CD4-positive, alpha-beta T cell treated with Interleukin-4 for 1 hour (primary cell): ENCODE results near the gene OR2S2.
"Not testable (repeated sequence)": the region's sequence is repeated elsewhere in the genome, so short reads cannot be mapped to it uniquely, and the experiment has no call there.

Experiments
- DNase-seq, 2 donors: peaks; one replicate each; pipeline ENCODE4 v3.0.0-alpha.2; 2020 to 2022

OR2S2 gene

GRCh38 chr9:35933550-35934067 is 24.3 kb downstream of the OR2S2 start:
- no peak for DNase-seq

DNA sequence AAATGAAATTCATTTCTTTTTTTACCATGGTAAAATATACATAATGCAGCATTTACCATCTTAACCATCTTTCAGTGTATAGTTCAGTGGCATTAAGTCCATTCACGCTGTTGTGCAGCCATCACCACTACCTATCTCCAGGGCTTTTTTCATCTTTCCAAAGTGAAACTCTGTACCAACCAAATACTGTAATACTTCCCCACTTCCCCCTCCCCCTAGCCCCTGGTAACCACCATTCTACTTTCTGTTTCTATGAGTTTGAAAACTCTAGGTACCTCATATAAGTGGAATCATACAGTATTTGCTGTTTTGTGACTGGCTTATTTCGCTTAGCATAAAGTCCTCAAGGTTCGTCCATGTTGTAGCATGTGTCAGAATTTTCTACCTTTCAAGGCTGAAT is 25.2 kb downstream of the OR2S2 start:
- DNase-seq = peak in 1 of 2 donors; percentile 30

- no peak for DNase-seq
Observed at GRCh38 chr9:35930989-35931388, 27.0 kb downstream of the OR2S2 start.

- no peak for DNase-seq
Observed at GRCh38 chr9:35930521-35930920, 27.4 kb downstream of the OR2S2 start.

DNA sequence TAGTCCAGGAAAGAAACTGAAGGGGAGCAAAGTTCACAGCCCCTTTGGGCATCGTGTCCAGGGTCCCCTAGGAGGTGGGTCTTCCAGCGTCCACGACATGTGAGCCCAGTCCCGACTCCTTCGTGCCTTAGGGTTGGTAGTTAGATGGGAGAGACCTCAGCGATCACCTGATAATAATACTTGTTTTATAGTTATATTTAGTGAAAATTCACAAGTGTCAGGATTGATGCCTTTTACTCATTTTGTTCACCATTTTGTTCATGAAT is 28.6 kb downstream of the OR2S2 start:
- no peak for DNase-seq

GRCh38 chr9:35928591-35929452 is 29.1 kb downstream of the OR2S2 start:
- no peak for DNase-seq

DNA sequence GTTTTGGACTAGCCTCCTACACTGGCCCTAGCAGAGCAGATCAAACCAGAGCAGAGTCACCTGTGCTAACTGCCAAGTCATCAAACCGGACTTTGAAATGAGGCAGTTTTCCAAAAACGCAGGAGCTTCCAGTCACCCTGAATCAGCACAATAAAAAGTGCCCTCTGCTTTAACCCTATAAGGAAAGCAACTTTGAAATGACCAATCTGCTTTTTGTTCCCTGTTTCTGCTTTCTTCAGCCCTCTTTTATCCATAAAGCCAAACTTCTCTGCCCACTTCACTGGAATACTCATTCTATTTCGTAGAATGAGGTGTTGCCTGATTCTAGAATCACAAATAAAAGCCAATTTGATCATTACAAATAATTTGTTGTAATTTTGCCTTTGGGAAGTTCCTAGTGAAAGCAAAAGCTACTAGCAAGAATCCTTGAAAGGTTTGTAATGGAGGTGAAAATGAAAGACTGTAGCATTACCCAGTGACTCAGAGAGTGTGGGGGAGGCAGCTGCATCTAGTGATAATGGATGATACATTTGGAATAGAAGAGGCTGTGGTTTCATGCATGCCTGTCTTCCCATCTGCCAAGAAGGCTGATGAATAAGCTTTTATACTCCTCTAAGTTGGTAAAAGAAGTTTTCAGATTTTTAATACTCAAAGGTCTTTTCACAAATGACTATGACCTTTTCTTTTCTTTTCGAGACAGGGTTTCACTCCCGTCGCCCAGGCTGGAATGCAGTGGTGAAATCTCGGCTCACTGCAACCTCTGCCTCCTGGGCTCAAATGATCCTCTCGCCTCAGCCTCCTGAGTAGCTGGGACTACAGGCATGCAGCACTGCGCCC is 33.8 kb downstream of the OR2S2 start:
- DNase-seq = no peak

- no peak for DNase-seq
Observed at GRCh38 chr9:35923598-35923926, 34.4 kb downstream of the OR2S2 start.

GRCh38 chr9:35920051-35920620 is 37.8 kb downstream of the OR2S2 start:
- no peak for DNase-seq

DNA sequence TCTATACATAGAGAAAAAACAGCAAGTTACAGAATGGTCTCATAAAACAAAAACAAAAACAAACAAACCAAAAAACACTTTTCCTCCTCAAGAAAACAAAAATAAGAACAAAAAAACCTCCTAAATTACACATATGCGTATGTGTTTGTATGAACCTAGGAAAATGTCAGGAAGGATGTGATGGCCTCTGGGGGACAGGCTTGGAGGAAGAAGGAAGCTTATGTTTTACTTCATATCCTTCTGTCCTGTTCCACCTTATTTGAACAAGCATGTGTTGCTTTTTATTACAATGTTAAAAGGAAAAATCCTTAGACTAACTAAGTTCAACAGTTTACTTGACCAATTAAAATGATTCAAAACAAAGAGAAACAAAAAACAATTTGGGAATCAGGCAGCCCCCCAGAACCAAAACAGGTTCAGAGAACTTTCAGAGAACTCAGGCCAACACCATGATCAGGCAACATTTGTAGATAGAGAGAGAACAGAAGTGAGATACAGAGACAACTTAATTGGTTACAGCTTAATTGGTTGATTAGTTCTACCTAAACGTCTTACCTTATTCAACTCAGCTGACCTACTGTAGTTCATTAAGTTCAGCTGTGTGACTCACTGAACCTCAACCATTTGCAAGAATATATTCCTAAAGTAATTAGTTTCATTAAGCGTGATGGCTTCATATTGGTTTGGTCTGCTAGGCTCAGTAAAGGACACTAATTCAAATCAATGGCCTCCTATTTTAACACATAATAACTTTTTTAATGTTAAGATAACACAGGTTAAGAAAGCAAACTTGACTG is 38.5 kb downstream of the OR2S2 start:
- DNase-seq = no peak

GRCh38 chr9:35918780-35919179 is 39.2 kb downstream of the OR2S2 start:
- DNase-seq = no peak

GRCh38 chr9:35917261-35917660 is 40.7 kb downstream of the OR2S2 start:
- DNase-seq = no peak

DNA sequence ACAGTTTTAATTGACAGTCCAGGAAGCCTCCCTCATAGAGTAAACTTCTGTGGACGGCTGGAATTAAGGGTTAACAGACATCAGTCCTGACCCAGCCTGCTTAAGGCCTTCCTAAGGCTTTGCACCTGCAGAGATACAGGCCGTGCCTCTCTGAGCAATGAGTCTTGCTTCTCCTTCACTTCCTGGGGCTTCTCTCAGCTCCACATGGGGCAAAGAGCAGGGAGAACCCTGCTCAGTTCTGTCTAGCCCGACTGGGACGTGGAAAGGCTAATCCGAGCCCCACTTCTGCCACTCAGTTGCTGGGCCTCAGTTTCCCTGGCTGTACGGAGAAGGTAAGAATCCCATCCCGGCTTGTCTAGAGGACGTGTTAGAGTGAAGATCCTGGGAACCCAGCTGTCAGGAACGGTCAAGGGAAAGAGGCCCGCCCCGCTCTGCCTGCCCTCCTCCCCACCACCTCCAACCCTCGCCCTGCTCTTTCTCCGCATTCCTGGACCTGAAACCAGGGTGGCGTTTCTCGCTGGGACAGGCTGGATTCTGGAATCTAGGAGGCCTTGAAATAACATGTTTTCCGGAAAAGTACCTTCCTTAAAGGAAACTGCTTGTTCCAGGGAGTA is 42.2 kb downstream of the OR2S2 start:
- no peak for DNase-seq

DNA sequence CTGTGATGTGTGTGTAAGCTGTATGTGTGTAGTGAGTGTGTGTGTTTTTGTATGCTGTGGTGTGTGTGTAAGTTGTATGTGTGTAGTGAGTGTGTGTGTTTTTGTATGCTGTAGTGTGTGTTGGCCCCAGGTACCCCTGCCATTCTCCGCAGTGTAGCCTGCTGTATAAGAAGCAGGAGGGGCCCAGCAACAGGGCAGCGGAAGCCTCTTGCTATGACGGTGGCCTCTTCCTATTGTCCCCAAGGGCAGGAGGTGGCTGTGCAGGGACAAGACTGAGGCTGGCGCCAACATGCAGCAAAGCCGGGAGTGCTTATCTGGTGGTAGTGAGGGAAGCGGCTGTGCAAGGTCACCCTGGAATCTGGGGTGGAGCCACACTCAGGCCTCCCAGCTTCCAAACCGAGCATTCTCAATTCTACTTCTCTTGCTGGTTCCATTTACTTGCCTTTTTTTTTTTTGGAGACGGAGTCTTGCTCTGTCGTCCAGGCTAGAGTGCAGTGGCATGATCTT is 43.6 kb downstream of the OR2S2 start:
- peak in 1 of 2 donors; percentile 45 for DNase-seq

GRCh38 chr9:35913429-35913828 is 44.5 kb downstream of the OR2S2 start:
- DNase-seq = not testable (repeated sequence)

- DNase-seq = no peak
Observed at GRCh38 chr9:35912791-35913400, 45.1 kb downstream of the OR2S2 start.

- no peak for DNase-seq
Observed at GRCh38 chr9:35911690-35912089, 46.3 kb downstream of the OR2S2 start.

- DNase-seq = peak; percentile 62 to 80
Observed at GRCh38 chr9:35910613-35911359, 47.2 kb downstream of the OR2S2 start.

GRCh38 chr9:35909687-35910612 is 48.0 kb downstream of the OR2S2 start:
- no peak for DNase-seq

DNA sequence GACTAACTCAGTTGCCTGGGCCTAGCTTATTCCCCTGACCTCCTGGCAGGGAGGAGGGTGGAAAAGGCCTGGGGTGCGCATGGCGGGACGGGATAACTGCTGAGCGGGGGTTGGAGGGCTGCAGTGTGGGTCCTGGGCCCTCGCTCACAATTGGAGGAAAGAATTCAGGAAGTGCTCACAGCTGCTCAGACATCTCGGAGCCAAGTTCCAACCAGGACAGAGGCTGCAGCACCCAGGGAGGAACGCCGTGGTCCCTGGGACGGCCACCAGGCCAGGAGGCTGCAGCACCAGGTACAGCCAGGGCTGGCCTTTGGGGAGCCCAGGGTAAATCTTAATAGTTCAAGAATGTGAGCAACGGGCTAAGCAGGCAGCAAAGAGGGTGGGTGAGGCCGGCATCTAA is 48.7 kb downstream of the OR2S2 start, which contains the start of gene SPAAR:
Gene SPAAR, plus strand, starts transcription at position 217 of the 400 bp plus-strand sequence. CDS start 974 bp downstream, outside the sequence.
- no peak for DNase-seq
